Measurements from ENCODE around the gene IFNGR1. TPM values are rescaled to one million over a fixed set of nuclear protein-coding genes. Genes with fewer than 3 reads are reported as not detected.

The IFNGR1 gene
- total RNA-seq, 1 experiment from 2014 or later, result 27.1 TPM

DNA sequence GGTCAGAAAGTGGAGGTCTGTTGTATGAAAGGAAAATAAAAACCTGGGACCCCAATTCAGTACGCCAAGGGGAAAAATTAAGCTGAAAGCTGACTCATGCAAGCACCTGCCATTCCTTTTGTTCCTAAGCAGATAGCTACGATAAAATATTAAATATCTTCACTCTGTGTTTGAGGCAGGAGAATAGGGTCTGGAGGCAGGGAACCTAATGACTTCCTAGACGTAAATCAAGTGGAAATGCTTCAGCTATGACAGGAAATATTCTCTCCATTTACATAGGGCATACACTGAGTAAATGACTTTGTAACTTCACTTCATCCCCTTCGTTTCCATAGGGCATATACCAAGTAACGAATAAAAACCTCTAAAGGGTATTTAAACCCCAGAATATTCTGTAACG lies 41.0 kb upstream of the IFNGR1 start:
- Histone ChIP-seq H3K27ac (ENCODE audit: low read depth, low read length) (no peak overlapping the region), H3K9ac (ENCODE audit: low read length) (no peak overlapping the region), H3K36me3 (ENCODE audit: control insufficient read depth in 1 of 2, insufficient read depth in 2 of 2, low read length in 2 of 2) (no peaks in the 10 kb centered on the region), H4K20me1 (ENCODE audit: insufficient read depth) (no peaks in the 10 kb centered on the region), H3K4me3 (replicated peaks in 1 of 2; ENCODE audit: low read depth in 1 of 2, low read length in 2 of 2) (no peak overlapping the region), H3K4me2 (ENCODE audit: low read length) (no peak overlapping the region), H3K4me1 (ENCODE audit: control insufficient read depth in 1 of 2, insufficient read depth in 2 of 2, low read length in 2 of 2) (no peaks in the 10 kb centered on the region), H2AFZ (ENCODE audit: low read depth, low read length, poor library complexity, severe bottlenecking) (no peak overlapping the region), H3K9me2 (ENCODE audit: insufficient read depth) (no peaks in the 10 kb centered on the region), H3K79me2 (ENCODE audit: insufficient read depth, low read length) (no peaks in the 10 kb centered on the region), H3K9me3 (ENCODE audit: control insufficient read depth in 1 of 2, insufficient read depth in 1 of 2, low read depth in 1 of 2, low read length in 2 of 2) (no peaks in the 10 kb centered on the region), H3K27me3 (ENCODE audit: insufficient read depth, low read length) (no peaks in the 10 kb centered on the region)
- no peak for ATAC-seq
- CTCF ChIA-PET, result interaction anchor here (1.1 to 1.3 kb wide), 2 partner anchors 11 to 54 kb away, joined by 3 read pairs; no protein-coding TSS in a partner anchor
- BruUV-seq (replicated peaks), result no TSS peak
- RAD21 ChIA-PET (ENCODE audit: low non-redundant PET in 1 of 2, low total read pairs in 2 of 2, uncharacterized antibody in 2 of 2, unreplicated experiment in 2 of 2), result no interaction called here
- no peak for TF ChIP-seq RAD21 (IDR thresholded peaks at IDR 0.05; ENCODE audit: low read depth)
- no peak for TF ChIP-seq ZNF274 (IDR thresholded peaks at IDR 0.05; ENCODE audit: low read depth, low read length)
- no peak for TF ChIP-seq TCF7L2 (IDR thresholded peaks at IDR 0.05; ENCODE audit: borderline replicate concordance, extremely low read depth, insufficient read depth, insufficient read length)
- intact Hi-C loops (cut with micrococcal nuclease), result no loop called here
- no peak for DNase-seq (ENCODE audit: low read depth, low spot score)
- POLR2A ChIA-PET, result no interaction called here

DNA sequence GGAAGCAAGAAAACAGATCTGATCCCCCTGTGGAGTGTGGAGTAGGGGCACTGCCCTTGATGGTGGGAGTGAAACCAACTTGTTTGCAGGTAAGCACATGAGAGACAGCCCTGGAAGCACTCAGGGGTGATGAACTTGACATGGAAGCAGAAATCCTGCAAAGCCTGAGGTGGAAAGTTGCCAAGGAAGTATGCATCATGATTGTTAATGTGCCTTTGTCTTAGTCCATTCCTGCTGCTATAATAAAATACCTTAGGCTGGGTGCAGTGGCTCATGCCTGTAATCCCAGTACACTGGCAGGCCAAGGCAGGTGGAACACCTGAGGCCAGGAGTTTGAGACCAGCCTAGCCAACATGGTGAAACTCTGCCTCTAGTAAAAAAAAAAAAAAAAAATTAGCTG lies 40.2 kb upstream of the IFNGR1 start:
- H3K36me3 ChIP-seq (ENCODE audit: control insufficient read depth in 1 of 2, insufficient read depth in 2 of 2, low read length in 2 of 2), result no peaks in the 10 kb centered on the region
- no peaks in the 10 kb centered on the region for H4K20me1 ChIP-seq (ENCODE audit: insufficient read depth)
- no peak overlapping the region for H3K4me2 ChIP-seq (ENCODE audit: low read length)
- no peak overlapping the region for H3K4me3 ChIP-seq (replicated peaks in 1 of 2; ENCODE audit: low read depth in 1 of 2, low read length in 2 of 2)
- H2AFZ ChIP-seq (ENCODE audit: low read depth, low read length, poor library complexity, severe bottlenecking), result no peak overlapping the region
- H3K27ac ChIP-seq (ENCODE audit: low read depth, low read length), result no peak overlapping the region
- TF ChIP-seq ZFX (IDR thresholded peaks at IDR 0.05), result no peak
- no peak for TF ChIP-seq CBX3 (IDR thresholded peaks at IDR 0.05; ENCODE audit: low read depth)
- no peak for TF ChIP-seq EGR1 (IDR thresholded peaks at IDR 0.05; ENCODE audit: low read depth)
- TF ChIP-seq, protein P1, sequence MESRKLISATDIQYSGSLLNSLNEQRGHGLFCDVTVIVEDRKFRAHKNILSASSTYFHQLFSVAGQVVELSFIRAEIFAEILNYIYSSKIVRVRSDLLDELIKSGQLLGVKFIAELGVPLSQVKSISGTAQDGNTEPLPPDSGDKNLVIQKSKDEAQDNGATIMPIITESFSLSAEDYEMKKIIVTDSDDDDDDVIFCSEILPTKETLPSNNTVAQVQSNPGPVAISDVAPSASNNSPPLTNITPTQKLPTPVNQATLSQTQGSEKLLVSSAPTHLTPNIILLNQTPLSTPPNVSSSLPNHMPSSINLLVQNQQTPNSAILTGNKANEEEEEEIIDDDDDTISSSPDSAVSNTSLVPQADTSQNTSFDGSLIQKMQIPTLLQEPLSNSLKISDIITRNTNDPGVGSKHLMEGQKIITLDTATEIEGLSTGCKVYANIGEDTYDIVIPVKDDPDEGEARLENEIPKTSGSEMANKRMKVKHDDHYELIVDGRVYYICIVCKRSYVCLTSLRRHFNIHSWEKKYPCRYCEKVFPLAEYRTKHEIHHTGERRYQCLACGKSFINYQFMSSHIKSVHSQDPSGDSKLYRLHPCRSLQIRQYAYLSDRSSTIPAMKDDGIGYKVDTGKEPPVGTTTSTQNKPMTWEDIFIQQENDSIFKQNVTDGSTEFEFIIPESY (IDR thresholded peaks at IDR 0.05; ENCODE audit: extremely low read depth, insufficient replicate concordance, low read length), result no peak
- TF ChIP-seq EZH2phosphoT487 (IDR thresholded peaks at IDR 0.05; ENCODE audit: borderline replicate concordance), result no peak
- no peak for TF ChIP-seq JUND (IDR thresholded peaks at IDR 0.05)
- no peak for TF ChIP-seq SP1 (IDR thresholded peaks at IDR 0.05; ENCODE audit: low read depth)
- TF ChIP-seq FOSL1 (IDR thresholded peaks at IDR 0.05; ENCODE audit: low read depth), result no peak
- TF ChIP-seq SRF (IDR thresholded peaks at IDR 0.05; ENCODE audit: low read depth), result no peak
- H3K9ac ChIP-seq (ENCODE audit: low read length), result no peak overlapping the region
- no peak for DNase-seq (ENCODE audit: low read depth, low spot score)
- H3K27me3 ChIP-seq (ENCODE audit: insufficient read depth, low read length), result no peaks in the 10 kb centered on the region
- no peaks in the 10 kb centered on the region for H3K9me3 ChIP-seq (ENCODE audit: control insufficient read depth in 1 of 2, insufficient read depth in 1 of 2, low read depth in 1 of 2, low read length in 2 of 2)
- ATAC-seq, result no peak
- no peaks in the 10 kb centered on the region for H3K79me2 ChIP-seq (ENCODE audit: insufficient read depth, low read length)
- ChIA-PET POLR2A (no interaction called here), CTCF (interaction anchor here (1.1 to 1.3 kb wide), 2 partner anchors 12 to 55 kb away, joined by 3 read pairs; no protein-coding TSS in a partner anchor), RAD21 (ENCODE audit: low non-redundant PET in 1 of 2, low total read pairs in 2 of 2, uncharacterized antibody in 2 of 2, unreplicated experiment in 2 of 2) (no interaction called here)
- intact Hi-C loops (cut with micrococcal nuclease), result no loop called here
- no TSS peak for BruUV-seq (replicated peaks)
- H3K4me1 ChIP-seq (ENCODE audit: control insufficient read depth in 1 of 2, insufficient read depth in 2 of 2, low read length in 2 of 2), result no peaks in the 10 kb centered on the region
- no peaks in the 10 kb centered on the region for H3K9me2 ChIP-seq (ENCODE audit: insufficient read depth)

All from HCT116 (cell line).